Esophagus mucosa (tissue), 1 donor: ENCODE data around the gene PFN3. TPM values are rescaled to one million over a fixed set of nuclear protein-coding genes. Genes with fewer than 3 reads are reported as not detected.
"Not testable (repeated sequence)": the region's sequence is repeated elsewhere in the genome, so short reads cannot be mapped to it uniquely, and the experiment has no call there.

ENCODE experiments used
- ATAC-seq: fragments of 200-7000 bp; cut with Tn5 transposase; one replicate; pipeline ENCODE4 v1.9.1; 2020
- total RNA-seq: library from RNA; stranded (reverse); gene quantifications from one replicate; pipeline ENCODE4 v1.2.4, GENCODE V29; 2023
- donor health status: DM: yes; HTN: yes; CAD: no.

The PFN3 gene
- total RNA-seq, 1 donor from 2014 or later, result not detected

- no peak for ATAC-seq
These were observed 7.2 kb downstream of the PFN3 start for GRCh38 chr5:177393206-177393765.

GRCh38 chr5:177392765-177393164 lies 7.7 kb downstream of the PFN3 start:
- ATAC-seq, result no peak

- peak; percentile 68 for ATAC-seq
These were observed 9.8 kb downstream of the PFN3 start for GRCh38 chr5:177390363-177391300.

- ATAC-seq, result peak; percentile 88
These were observed 11.0 kb downstream of the PFN3 start for GRCh38 chr5:177389241-177390169.

GRCh38 chr5:177388521-177389052 lies 11.9 kb downstream of the PFN3 start:
- ATAC-seq, result peak; percentile 69

GRCh38 chr5:177387405-177387804 lies 13.1 kb downstream of the PFN3 start:
- no peak for ATAC-seq

- no peak for ATAC-seq
These were observed 13.9 kb downstream of the PFN3 start for GRCh38 chr5:177386542-177386941.

GRCh38 chr5:177385720-177386119 lies 14.7 kb downstream of the PFN3 start:
- ATAC-seq, result no peak

GRCh38 chr5:177384134-177384533 lies 16.3 kb downstream of the PFN3 start, which contains the start of gene SLC34A1:
TSS of gene SLC34A1 (plus strand) at chr5:177384434. CDS start at chr5:177385742, 1,308 bp downstream.
- no peak for ATAC-seq

GRCh38 chr5:177383181-177383580 lies 17.3 kb downstream of the PFN3 start:
- no peak for ATAC-seq

- ATAC-seq, result no peak
These were observed 17.9 kb downstream of the PFN3 start for GRCh38 chr5:177382423-177383029.

GRCh38 chr5:177380805-177381126 lies 19.7 kb downstream of the PFN3 start:
- ATAC-seq, result no peak

- ATAC-seq, result peak; percentile 88
These were observed 21.3 kb downstream of the PFN3 start for GRCh38 chr5:177378884-177379883.

GRCh38 chr5:177377851-177378776 lies 22.3 kb downstream of the PFN3 start:
- ATAC-seq, result no peak

- no peak for ATAC-seq
These were observed 24.4 kb downstream of the PFN3 start for GRCh38 chr5:177376107-177376506.

GRCh38 chr5:177375516-177375915 lies 24.9 kb downstream of the PFN3 start:
- ATAC-seq, result not testable (repeated sequence)

GRCh38 chr5:177374211-177374610 lies 26.2 kb downstream of the PFN3 start:
- peak; percentile 12 for ATAC-seq

- ATAC-seq, result peak; percentile 48
These were observed 26.7 kb downstream of the PFN3 start for GRCh38 chr5:177373806-177374205.

- no peak for ATAC-seq
These were observed 27.6 kb downstream of the PFN3 start for GRCh38 chr5:177372910-177373309.
